GM21526 (cell line): ENCODE data around the gene CFI.

ENCODE experiments used
- ATAC-seq: cut with Tn5 transposase; IDR thresholded peaks from one replicate; pipeline ENCODE4 v1.9.1; 2021; ENCODE audit warnings: moderate library complexity; ENCODE audit not compliant: unreplicated experiment, low FRiP score

CFI gene

GRCh38 chr4:109735566-109736365, 66.0 kb downstream of the CFI start:
- no peak for ATAC-seq

- ATAC-seq = no peak
These were observed 68.1 kb downstream of the CFI start for GRCh38 chr4:109733728-109734127.

GRCh38 chr4:109730619-109731545, 70.9 kb downstream of the CFI start:
- no peak for ATAC-seq

- peak; percentile 88 for ATAC-seq
These were observed 71.8 kb downstream of the CFI start, which contains the start of gene PLA2G12A for GRCh38 chr4:109729718-109730618. Gene PLA2G12A (minus strand): TSS chr4:109730070. CDS start chr4:109729809, 261 bp downstream.

- no peak for ATAC-seq
These were observed 72.6 kb downstream of the CFI start for GRCh38 chr4:109729117-109729717.

GRCh38 chr4:109728385-109728784, 73.4 kb downstream of the CFI start:
- ATAC-seq = no peak

GRCh38 chr4:109723110-109723509, 78.7 kb downstream of the CFI start:
- ATAC-seq = no peak

- no peak for ATAC-seq
These were observed 79.4 kb downstream of the CFI start for GRCh38 chr4:109722357-109722756.

- ATAC-seq = no peak
These were observed 80.8 kb downstream of the CFI start for GRCh38 chr4:109721033-109721432.

GRCh38 chr4:109719604-109720003, 82.2 kb downstream of the CFI start:
- no peak for ATAC-seq

- ATAC-seq = no peak
These were observed 83.0 kb downstream of the CFI start for GRCh38 chr4:109718759-109719158.

- no peak for ATAC-seq
These were observed 88.3 kb downstream of the CFI start for GRCh38 chr4:109713500-109713899.

GRCh38 chr4:109708990-109709389, 92.8 kb downstream of the CFI start:
- peak; percentile 80 for ATAC-seq

GRCh38 chr4:109708435-109708834, 93.4 kb downstream of the CFI start:
- ATAC-seq = no peak

GRCh38 chr4:109703664-109704361, 98.0 kb downstream of the CFI start:
- no peak for ATAC-seq

GRCh38 chr4:109702950-109703663, 98.7 kb downstream of the CFI start, which contains the start of gene CASP6:
Gene CASP6 (minus strand): TSS chr4:109703445. CDS start chr4:109703395, 50 bp downstream.
- ATAC-seq = peak; percentile 81

GRCh38 chr4:109701566-109702410, 100.0 kb downstream of the CFI start:
- ATAC-seq = no peak
